GF-D8 (cell line): ENCODE data around the gene GNAT2.

ENCODE experiments used
- DNase-seq: peaks from one replicate; lab custom pipeline; 2025; lab: John Stamatoyannopoulos, UW

The GNAT2 gene

DNA sequence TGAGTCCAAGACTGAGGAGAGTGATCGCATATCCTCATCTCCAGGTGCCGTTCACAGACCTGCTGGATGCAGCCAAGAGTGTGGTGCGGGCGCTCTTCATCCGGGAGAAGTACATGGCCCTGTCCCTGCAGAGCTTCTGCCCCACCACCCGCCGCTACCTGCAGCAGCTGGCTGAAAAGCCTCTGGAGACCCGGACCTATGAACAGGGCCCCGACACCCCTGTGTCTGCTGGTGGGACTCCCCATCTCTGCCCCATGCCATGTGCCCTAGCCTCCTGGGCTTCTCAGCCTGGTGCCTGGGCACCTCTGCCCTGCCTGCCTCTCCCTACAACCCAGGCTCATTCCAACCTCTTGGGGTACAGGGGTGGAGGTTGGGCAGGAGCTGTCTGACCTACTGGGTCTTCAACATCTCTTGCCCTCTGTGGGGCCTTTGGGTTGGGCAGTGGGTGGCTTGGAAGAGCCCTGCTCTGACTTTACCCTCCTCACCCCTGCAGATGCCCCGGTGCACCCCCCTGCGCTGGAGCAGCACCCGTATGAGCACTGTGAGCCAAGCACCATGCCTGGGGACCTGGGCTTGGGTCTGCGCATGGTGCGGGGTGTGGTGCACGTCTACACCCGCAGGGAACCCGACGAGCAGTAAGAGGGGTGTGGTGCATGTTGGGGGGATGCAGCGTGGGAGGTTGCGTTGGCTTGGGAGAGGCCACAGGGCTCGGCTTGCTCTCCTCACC lies 7.4 kb upstream of the GNAT2 start:
- no peak for DNase-seq

DNA sequence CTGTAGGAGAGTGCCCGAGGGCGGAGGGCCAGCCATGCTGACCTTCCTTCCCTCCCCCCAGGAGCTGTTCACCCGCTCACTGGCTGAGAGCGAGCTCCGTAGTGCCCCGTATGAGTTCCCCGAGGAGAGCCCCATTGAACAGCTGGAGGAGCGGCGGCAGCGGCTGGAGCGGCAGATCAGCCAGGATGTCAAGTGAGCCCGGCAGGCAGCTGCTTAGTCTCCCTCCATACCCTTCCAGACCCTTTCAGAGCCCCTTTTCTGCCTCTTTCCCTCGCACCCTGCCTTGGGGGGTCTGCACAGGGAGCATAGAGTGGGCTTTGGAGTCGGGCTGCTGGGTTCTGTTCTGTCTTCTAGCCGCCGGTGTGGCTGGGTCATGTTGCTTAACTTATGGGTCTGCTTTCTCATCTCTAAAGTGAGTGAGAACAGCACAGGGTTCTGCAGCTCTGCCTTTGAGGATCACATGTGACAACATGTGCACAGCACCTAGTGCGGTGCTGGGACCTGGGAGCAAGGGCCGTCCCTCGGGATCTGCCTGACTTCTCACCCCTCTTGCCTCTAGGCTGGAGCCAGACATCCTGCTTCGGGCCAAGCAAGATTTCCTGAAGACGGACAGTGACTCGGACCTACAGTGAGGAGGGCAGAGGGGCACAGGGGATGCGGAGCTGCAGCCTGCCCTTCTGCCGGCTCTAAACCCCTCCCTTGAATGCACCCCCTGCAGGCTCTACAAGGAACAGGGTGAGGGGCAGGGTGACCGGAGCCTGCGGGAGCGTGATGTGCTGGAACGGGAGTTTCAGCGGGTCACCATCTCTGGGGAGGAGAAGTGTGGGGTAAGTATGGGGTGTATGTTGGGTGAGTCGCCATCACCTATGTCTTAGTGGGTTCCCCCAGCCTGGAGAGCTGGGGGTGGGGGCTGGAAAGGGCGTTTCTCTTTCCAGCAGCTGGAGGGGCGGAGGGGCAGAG lies 6.5 kb upstream of the GNAT2 start:
- no peak for DNase-seq

DNA sequence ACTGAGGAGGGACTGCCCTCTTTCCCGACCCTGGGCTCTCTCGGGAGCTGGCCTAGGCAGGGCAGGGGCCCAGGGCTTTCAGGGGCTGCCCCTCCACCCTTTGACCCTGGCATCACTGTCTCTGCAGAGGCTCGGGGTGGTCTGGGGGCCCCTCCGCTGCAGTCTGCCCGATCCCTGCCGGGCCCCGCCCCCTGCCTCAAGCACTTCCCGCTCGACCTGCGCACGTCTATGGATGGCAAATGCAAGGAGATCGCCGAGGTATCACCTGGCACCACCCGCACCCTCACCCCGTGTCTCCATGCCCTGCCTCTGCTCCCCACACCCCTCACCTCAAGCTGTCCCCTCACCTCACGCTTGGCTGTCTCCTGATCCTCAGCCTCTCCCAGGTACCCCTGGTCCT lies 5.8 kb upstream of the GNAT2 start:
- no peak for DNase-seq

DNA sequence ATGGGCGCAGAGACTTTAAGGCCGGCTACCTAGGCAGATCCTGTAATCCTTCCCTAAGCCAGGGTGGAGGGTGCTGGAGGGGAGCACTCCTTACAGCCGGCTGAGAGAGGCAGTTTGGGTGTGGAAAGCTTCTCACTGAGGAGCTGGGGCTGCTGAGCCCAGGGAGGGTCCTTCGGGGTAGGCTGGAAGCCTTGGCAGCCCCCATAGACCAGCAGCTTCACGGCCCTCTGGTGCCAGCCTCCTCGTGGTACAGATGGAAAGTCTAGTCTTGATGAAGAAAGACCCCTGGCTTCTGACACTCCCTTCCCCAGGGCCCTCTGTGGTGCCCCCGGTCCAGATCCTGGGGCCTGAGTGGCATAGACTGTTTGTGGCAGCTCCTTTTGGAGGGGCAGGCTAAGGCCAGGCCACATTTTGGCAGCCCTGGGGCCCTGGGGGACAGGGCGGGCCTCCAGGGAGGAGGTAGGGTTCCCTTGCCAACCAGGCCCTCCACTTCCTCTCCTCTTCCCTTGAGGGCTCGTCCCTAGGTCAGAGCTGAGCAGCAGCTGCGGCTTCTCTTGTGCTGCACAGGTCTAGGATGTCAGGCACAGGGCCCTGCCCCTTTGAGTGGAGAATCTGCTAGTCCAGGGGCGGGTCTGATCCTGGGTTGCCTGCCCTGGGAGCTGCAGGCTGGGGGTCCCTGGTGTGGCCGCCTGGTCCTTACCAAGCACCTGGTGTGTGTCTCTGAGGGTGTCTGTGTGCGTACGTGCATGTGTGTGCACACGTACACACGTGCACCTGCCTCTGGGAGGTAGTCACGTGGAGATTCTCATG lies 5.0 kb upstream of the GNAT2 start:
- peak; percentile 47 for DNase-seq

DNA sequence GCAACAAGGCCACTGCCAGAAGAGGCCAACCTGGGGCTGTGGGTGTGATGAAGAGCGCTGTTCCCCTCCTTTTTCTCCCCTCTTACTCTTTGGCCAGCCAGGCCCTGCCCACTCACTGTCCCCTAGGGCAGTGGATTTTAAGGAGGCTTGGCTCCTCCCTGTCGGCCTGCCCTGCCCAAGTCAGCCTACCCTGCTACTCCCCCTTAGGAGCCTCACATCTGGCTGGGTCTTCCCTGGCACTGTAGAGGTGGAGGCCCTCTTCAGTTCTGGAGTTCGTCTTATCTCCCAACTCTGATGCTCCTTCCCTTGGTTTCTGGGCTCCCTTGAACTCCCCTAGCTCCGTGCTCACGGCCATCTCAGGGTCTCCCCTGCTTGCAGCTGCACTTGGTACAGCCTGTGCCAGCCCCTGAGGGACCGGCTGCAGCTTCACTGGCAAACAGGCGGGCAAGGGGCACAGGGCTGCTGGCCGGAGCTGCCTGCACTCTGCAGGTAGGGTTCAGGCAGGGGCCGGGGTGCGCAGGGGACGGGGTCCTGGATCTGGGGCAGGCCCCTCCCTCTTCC lies 4.3 kb upstream of the GNAT2 start:
- DNase-seq: no peak

DNA sequence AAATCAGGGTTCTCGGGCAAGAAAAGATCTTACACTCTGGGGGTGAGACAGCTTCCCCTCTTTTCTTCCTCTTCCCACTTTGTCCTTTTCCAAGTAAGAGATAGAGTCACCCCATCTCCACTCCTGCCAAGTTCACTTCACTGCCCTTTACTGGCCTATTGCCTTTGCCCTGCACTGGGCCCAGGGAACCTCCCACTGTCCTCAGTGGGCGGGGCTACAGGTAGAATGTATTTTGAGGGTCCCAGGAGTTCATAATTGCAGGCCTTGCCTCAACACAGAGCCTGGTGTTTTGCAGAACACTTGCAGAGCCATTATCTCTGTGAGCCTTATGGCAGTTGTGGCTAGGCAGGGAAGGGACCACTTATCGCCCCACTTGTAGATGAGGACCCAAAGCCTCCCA lies 3.5 kb upstream of the GNAT2 start:
- no peak for DNase-seq

DNA sequence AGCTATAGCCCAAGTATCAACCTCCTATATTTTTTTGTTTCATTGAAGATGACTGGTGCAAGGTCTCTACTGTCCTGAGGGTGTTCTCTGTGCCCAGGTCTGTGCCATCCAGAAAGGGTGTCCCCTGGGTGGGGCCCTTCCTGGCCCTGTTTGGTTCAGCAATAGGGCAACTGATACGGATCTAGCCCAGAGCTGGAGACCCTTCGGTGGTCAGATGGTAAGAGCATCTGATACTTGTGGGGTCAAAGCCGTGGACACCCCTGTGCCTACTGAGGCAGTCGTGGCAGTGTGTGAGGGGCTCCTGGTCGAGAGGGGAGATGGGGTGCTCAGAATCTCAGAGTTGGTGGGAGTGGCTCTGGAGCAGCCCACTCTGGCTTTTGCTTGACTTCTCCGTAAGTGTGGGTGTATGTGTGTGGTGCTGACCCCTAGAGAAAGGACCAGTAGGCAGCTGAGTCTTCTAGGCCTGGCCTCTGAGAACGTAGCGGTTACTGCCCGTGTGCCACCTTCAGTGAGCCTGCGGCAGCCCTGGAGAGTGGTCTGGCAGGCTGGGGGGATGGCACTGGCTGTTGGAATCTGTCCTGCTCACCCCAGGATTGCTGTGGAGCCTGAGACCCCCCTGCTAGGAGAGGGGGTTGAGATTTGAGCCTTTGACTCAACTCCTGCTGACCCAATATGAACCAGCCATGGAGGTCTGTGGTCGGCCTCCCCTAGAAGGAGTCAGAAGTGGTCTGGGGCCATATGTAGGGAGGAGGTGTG lies 2.9 kb upstream of the GNAT2 start:
- DNase-seq: no peak

DNA sequence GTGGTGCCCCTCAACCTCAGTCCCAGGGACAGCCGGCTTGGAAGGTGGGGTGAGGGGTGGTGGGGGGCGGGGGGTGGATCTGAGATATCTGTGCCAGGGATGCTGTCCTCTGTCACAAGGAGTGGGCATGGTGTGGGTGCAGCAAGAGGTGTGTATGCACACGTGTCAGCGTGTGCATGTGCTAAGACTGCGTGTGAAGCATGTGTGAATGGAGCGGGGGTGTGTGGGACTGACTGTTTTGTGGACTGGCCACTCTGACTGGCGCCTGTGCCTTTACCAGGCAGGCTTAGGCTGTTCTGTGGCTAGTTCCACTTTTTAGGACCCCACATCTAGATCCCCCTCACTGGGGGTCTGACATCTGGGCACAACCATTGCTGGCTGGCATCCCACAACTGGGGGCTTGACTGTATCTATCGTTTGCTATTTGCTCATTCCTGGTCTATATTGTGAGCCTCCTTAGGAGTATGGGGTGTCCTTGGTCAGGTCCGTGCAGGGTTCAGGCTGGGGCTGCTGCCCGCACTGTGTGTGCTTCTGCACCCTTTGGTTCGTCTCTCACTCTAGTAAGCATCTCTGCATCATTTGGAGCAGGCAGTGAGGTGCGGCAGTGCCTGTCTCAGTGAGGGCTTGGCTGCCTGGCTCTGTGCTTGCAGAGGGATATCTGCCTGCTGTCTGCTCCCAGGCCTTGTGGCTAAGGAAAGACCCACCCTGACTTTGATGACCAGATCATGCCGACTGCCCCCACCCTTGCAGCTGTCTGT lies 2.1 kb upstream of the GNAT2 start:
- no peak for DNase-seq

DNA sequence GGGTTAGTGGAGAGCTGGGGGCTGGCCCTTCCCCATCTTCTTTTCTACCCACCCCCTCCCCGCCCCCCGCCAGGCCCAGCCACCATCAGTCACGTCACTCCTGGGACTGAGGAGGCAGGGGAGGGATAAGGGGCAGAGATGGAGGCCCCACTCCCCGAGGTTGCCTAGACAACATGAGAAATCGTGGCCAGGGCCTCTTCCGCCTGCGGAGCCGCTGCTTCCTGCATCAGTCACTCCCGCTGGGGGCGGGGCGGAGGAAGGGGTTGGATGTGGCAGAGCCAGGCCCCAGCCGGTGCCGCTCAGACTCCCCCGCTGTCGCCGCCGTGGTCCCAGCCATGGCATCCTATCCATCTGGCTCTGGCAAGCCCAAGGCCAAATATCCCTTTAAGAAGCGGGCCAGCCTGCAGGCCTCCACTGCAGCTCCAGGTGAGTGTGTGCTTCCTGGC lies 1.4 kb upstream of the GNAT2 start:
- DNase-seq: peak; percentile 93

DNA sequence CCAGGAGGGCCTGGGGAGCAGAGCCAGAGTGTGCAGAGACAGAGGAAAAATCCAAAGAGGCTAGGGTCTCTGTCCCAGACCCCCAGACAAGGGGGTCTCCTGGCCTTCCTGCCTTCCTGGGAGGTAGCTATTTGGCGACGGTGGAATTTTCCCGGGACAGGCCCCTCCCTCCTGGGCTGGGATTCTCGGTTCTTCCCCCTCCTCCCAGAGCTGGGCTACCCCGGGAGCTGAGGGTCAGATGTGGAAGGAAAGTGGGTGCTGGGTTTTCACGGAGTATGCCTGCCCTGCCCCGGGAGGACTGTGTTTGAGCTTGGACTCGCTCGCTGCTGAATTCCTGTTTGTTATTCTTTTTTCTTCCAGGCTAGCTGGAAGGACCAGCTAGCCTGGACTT lies 980 bp upstream of the GNAT2 start:
- DNase-seq: no peak

DNA sequence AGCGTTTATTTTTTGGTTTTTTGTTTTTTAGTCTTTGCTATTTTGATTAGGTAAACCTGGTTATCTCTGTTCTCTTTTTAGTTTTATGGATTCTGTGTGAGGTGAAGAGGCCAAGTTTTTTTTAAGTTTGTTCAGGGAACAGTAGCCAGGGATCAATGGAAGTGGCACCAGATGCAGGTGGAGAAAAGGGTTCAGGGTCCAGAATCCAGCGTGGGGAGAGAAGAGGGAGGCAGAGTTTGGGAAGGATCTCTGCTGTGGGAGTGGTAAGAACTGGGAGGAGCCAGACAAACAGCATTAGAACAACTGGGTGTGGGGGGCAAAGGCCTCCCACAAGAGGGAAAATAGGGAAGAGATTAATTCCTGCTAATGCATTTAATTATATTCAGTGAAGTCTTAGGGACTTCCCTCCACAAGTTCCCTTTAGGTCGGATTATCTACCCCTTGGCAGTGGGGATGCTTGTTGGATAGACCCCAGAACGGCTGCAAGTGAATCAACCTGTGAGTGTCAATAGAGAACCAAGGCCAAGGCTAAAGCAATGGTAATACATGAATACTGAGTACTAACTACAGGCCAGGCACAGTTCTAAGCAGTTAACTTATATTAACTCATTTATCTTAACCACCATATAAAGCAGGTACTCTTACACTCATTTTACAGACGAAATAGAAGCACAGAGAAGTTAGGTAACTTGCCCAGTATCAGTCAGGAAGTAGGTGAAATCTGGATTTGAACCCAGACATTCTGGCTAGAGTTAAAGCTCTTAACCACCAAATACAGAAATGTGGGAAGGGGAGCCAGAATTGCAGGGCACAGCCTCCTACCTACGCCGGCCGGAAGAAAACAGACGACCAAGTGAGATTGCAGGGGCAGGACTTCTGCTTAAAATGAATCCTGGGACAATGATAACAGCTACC lies 498 bp downstream of the GNAT2 start:
- DNase-seq: no peak

DNA sequence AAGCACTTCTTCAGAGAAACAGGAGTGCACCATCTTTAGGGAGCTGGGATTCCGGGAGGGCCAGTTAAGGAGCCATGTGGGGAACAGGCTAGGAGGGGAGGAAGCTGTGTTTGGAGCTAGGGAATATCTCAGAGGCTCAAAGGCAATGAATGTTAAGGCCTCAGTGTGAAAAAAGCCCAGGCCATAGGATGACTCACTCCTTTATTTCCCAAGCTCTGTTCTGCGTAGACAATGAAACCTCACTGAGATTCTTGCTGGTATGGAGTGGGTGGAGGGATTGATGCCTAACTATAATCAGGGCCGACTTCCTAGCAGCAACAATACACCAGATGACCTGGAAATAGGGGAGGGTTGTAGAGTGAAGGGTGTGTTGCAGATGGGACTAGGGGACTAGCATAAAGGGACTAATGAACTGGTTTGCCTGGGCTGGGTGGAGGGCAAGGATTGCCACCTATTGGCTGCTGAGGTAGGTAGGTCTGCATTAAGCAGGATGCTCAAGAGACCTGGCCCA lies 2.1 kb downstream of the GNAT2 start:
- peak; percentile 22 for DNase-seq

DNA sequence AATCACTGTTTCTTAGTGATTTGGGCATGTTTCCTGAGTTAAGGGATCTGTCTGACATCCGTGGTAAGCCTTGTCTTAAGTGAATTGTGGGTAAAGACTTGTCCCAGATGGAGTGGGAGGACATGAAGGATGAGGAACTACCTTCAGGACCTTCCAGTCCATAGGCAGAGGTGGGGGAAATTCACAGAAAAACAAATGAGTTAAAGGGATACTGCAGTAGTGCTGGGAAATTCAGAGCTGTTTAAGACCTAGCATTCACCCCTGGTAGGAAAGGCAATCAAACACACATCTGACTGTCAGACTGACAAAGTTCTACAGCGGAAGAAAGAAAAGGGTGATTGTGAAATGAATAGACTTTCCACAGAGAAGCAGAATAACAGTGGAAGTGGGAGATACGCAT lies 3.0 kb downstream of the GNAT2 start:
- DNase-seq: no peak

DNA sequence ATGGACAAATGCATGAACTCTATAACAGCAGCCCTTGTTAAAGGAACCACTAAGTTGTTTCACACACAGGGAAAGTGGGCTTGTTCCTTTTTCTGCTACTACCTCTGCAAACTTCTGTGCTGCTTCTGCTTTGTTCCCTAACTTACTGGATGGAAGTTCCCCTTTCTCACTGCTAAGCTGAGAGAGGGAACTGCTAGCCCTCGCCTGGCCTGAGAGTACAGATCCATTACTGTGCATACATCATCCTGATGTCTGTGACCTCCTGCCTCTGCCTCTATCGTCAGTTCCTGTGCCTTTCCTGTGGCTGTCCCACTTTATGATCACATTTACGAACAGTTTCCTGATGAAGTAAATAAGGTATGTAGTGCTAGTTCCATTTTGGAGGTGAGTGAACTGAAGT lies 3.5 kb downstream of the GNAT2 start:
- DNase-seq: peak; percentile 92

DNA sequence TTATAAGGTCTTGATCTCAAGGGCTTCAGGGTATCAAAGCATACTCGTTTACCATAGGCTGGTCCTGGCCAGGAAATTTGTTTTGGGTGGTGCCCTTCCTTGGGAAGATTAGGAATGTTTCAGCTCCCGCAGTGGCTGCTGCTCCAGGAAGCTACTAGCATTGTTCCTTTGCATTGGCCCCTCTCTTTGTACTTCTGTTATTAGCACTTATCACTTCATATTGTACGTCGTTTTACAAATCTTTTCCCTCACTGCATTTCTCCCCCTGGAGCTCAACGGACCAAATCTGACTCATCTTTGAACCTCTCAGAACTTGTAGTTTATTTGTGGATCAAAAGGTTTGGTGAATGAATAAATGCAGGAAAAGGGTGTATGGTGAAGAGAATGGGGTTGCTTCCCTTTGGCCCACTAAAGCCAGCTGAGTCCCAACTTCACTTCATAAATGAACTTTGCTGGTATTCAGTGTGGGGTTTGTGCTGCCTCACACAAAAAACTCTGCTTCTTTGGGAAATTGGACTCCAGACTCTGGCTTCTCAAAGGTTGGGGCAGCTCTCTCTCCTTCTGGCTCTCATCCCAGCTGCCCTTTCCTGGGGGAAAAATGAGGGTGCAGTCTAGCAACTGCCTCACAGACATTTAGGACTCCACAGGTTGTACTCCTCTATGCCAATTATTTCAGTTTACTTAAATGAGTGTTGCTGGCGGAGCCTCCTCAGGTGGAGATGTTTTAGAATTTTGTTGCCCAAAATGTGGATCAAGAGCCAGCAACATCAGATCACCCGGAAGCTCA lies 5.9 kb downstream of the GNAT2 start:
- no peak for DNase-seq

DNA sequence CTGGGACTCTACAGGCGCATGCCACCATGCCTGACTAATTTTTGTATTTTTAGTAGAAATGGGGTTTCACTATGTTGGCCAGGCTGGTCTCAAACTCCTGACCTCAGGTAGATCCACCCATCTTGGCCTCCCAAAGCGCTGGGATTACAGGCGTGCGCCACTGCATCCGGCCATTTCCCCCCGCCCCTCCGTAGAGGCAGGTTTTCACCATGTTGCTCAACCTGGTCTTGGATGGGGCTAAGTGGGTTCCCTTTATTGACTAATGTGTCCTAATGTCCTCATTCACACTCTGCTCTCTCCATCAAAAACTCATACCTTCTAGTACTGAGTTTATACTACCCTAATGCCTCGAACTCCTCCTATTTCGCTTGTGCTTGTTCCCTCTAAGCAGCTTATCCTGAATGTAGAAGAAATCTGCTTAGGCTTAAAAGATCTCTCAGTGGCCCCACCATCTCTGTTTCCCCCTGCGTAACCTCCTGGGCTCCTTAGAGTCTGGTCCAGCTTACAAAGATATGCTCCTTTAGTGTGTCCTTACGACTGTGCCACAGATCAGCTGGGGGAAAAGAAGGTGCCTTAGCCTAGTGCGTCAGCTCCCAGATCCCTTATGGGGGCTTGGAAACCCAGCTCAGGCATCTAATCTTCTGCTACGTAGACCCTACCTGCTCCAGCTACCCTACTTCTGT lies 8.0 kb downstream of the GNAT2 start:
- DNase-seq: no peak

DNA sequence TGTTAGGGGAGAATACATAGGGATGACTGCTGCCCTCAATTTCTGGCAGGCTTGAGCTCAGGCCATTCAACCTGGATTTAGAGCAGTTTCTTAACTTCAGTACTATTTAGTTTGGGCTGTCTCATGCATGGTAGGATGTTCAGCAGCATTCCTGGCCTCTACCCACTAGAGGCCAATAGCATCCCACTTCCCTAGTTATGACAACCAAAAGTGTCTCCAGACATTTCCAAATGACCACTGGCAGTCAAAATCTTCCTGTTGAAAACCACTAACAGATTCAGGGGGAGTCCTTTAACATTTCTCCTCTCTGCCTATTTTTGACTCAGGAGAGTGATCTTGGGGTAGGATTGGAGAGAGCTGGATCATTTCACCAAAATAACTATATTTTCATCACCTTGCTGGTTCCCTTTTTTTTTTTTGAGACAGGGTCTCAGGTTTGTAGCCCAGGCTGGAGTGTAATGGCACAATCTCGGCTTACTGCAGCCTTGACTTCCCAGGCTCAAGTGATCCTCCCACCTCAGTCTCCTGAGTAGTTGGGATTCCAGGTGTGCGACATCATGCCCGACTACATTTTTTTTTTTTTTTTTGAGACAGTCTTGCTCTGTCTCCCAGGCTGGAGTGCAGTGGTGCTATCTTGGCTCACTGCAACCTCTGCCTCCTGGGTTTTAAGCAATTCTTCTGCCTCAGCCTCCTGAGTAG lies 8.7 kb downstream of the GNAT2 start:
- DNase-seq: no peak
